ENCODE measurements around the gene DCTN5. TPM values are rescaled to one million over a fixed set of nuclear protein-coding genes. Genes with fewer than 3 reads are reported as not detected.
A peak's percentile ranks its signal among the peaks of the same experiment; 100 is the strongest.

Gene DCTN5
- total and polyA plus RNA-seq, 2 of the 13 experiments (the other 11 are each of a cell fraction or from before 2014, with no cell fraction given) = 105 to 207 TPM

GRCh38 chr16:23687034-23687808 lies 46.0 kb downstream of the DCTN5 start:
- CTCF ChIA-PET (ENCODE audit: low intra/inter-chr PET ratio, low total read pairs) = no interaction called here
- H3K27me3 ChIP-seq (ENCODE audit: control insufficient read depth in 1 of 2, insufficient read depth in 2 of 2, low read length in 2 of 2) = no peaks in the 10 kb centered on the region
- in situ Hi-C loops (cut with HindIII; ENCODE audit: extremely low pct_ligation_motif_present, low pct_unique_long_range_greater_than_20kb) = no loop called here

More at GRCh38 chr16:23687034-23687808, 46.0 kb downstream of the DCTN5 start:
- H3K36me3 ChIP-seq (replicated peaks in 1 of 2; ENCODE audit: control insufficient read depth in 1 of 2, insufficient read depth in 2 of 2, low read length in 2 of 2) = peaks cover 62 to 93% of the 10 kb centered on the region in 2 experiments
- TF ChIP-seq ZNF318 (CRISPR knock-in tag; IDR thresholded peaks at IDR 0.05) (no peak), FOXO1 (CRISPR knock-in tag; IDR thresholded peaks at IDR 0.05) (0 out of 2 replicates have a peak, but pooled peaks have one; percentile 6), ZNF687 (CRISPR knock-in tag; IDR thresholded peaks at IDR 0.05) (0 out of 2 replicates have a peak, but pooled peaks have one; percentile 11), ZNF253 (CRISPR knock-in tag; IDR thresholded peaks at IDR 0.05; ENCODE audit: borderline replicate concordance) (0 out of 2 replicates have a peak, but pooled peaks have one; percentile 9), PHF21A (CRISPR knock-in tag; IDR thresholded peaks at IDR 0.05) (no peak), NRL (CRISPR knock-in tag; IDR thresholded peaks at IDR 0.05; ENCODE audit: borderline replicate concordance) (0 out of 2 replicates have a peak, but pooled peaks have one; percentile 20), AGO2 (optimal IDR thresholded peaks at IDR 0.05; ENCODE audit: low read depth, low read length) (peak; percentile 89), RBFOX2 (IDR thresholded peaks at IDR 0.05; ENCODE audit: low read depth, low read length) (peak; percentile 65)
- peaks cover 1% of the 10 kb centered on the region for H3K4me1 ChIP-seq (ENCODE audit: insufficient read depth, low read length)
- H3K79me2 ChIP-seq (ENCODE audit: insufficient read depth, low read length) = peaks cover 12% of the 10 kb centered on the region
- POLR2A ChIA-PET = no interaction called here
- DNase-seq (ENCODE audit: low spot score) (no peak), FAIRE-seq (no peak), ATAC-seq (no peak)
- no peaks in the 10 kb centered on the region; the same call in 1 of the 2 replicates for H4K20me1 ChIP-seq (ENCODE audit: insufficient read depth, low read length)
- H3K9ac ChIP-seq (ENCODE audit: insufficient read depth, low read depth, low read length) = no peak overlapping the region
- H2AFZ ChIP-seq (ENCODE audit: low read length) = no peak overlapping the region
- WGBS (ENCODE audit: low lambda C conversion rate) = 98% methylated on average over 16 of the region's 16 CpGs
- no peak overlapping the region for H3K27ac ChIP-seq (ENCODE audit: extremely low read length, insufficient read depth, low read length)
- intact Hi-C loops (cut with micrococcal nuclease; ENCODE audit: unreplicated experiment) = no loop called here
- H3K9me3 ChIP-seq (ENCODE audit: low read length) = no peaks in the 10 kb centered on the region
- no peak overlapping the region for H3K4me2 ChIP-seq (ENCODE audit: low read depth, low read length)
- H3K4me3 ChIP-seq (replicated peaks in 1 of 3; ENCODE audit: insufficient read depth in 1 of 3, low read depth in 2 of 3, low read length in 3 of 3) = no peak overlapping the region
- no TSS peak for BruUV-seq (replicated peaks)
